IPS DF 6.9 (cell line): ENCODE data around the gene IL25.

Source experiments
- DNase-seq: peaks from one replicate; pipeline ENCODE4 v3.0.0-alpha.2; 2013; ENCODE audit warnings: low read depth, low spot score
- H3K27ac ChIP-seq: one replicate; pipeline ENCODE4 v1.5.1; 2013; ENCODE audit warnings: low read length, control low read depth
- H3K27me3 ChIP-seq: 2 replicates; pipeline ENCODE4 v1.6.1; 2013; ENCODE audit warnings: mild to moderate bottlenecking, low read length; ENCODE audit not compliant: control insufficient read depth, insufficient read depth
- H3K36me3 ChIP-seq: 2 replicates; pipeline ENCODE4 v1.6.1; 2013; ENCODE audit warnings: low read length; ENCODE audit not compliant: control insufficient read depth, insufficient read depth
- H3K4me1 ChIP-seq: 2 replicates; pipeline ENCODE4 v1.6.1; 2013; ENCODE audit warnings: low read length; ENCODE audit not compliant: control insufficient read depth, insufficient read depth
- H3K4me3 ChIP-seq: 2 replicates; pipeline ENCODE4 v1.5.1; 2013; ENCODE audit warnings: mild to moderate bottlenecking, low read length
- H3K9me3 ChIP-seq: 2 replicates; pipeline ENCODE4 v1.6.1; 2013; ENCODE audit warnings: low read length, inconsistent platforms; ENCODE audit not compliant: control insufficient read depth, insufficient read depth
- WGBS: extraction: QIAGEN DNeasy Blood & Tissue Kit; methylation state at CpG from one replicate; pipeline ENCODE4 v1.1.7; 2013; ENCODE audit warnings: mixed read lengths, missing lambda C conversion rate; ENCODE audit not compliant: insufficient read length, insufficient coverage; 5-methylcytosine and 5-hydroxymethylcytosine counted together

IL25 gene

GRCh38 chr14:23403908-23404307 is 31.3 kb downstream of the IL25 start:
- WGBS: no CpG with 5 or more reads among the region's 4 CpGs
- no peaks in the 10 kb centered on the region; the same call in 1 of the 2 replicates for H3K4me1 ChIP-seq
- no peak overlapping the region for H3K4me3 ChIP-seq
- no peak for DNase-seq
- no peaks in the 10 kb centered on the region for H3K27me3 ChIP-seq
- H3K9me3 ChIP-seq: no peaks in the 10 kb centered on the region
- H3K36me3 ChIP-seq: no peaks in the 10 kb centered on the region
- H3K27ac ChIP-seq: no peak overlapping the region

GRCh38 chr14:23404331-23404900 is 31.8 kb downstream of the IL25 start:
- Histone ChIP-seq H3K9me3 (no peaks in the 10 kb centered on the region), H3K27me3 (no peaks in the 10 kb centered on the region), H3K27ac (no peak overlapping the region), H3K36me3 (no peaks in the 10 kb centered on the region), H3K4me1 (no peaks in the 10 kb centered on the region; the same call in 1 of the 2 replicates), H3K4me3 (no peak overlapping the region)
- WGBS: no CpG with 5 or more reads among the region's 14 CpGs
- no peak for DNase-seq

GRCh38 chr14:23405096-23405495 is 32.5 kb downstream of the IL25 start:
- H3K4me3 ChIP-seq: no peak overlapping the region
- WGBS: no CpG with 5 or more reads among the region's 10 CpGs

GRCh38 chr14:23405516-23406025 is 33.0 kb downstream of the IL25 start:
- DNase-seq: no peak
- H3K9me3 ChIP-seq: no peaks in the 10 kb centered on the region
- no peak overlapping the region for H3K27ac ChIP-seq
- H3K27me3 ChIP-seq: no peaks in the 10 kb centered on the region
- no peak overlapping the region for H3K4me3 ChIP-seq
- no peaks in the 10 kb centered on the region; the same call in 1 of the 2 replicates for H3K4me1 ChIP-seq
- no CpG with 5 or more reads among the region's 13 CpGs for WGBS
- no peaks in the 10 kb centered on the region for H3K36me3 ChIP-seq

More at GRCh38 chr14:23405096-23405495, 32.5 kb downstream of the IL25 start:
- H3K36me3 ChIP-seq: no peaks in the 10 kb centered on the region
- H3K27ac ChIP-seq: no peak overlapping the region
- H3K9me3 ChIP-seq: no peaks in the 10 kb centered on the region
- DNase-seq: no peak
- no peaks in the 10 kb centered on the region for H3K27me3 ChIP-seq
- no peaks in the 10 kb centered on the region; the same call in 1 of the 2 replicates for H3K4me1 ChIP-seq

DNA sequence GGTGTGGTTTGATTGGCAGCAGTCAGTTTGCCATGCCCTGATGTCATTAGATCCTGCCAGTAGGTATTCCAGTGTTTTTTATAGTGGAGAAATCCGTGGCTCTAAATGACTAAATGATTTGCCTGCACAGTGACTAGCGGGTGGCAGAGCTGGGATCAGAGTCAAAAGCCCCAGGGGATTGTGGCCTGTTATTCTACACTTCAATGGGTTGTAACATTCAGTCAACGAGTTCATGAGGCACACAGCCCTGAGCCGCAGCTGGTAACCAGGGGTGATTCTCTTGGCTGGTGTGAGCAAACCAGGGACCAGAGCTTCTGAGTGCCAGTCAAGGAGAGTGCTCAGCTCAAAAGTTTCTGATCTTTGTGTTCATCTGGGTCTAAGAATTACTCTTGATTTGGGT is 33.6 kb downstream of the IL25 start:
- Histone ChIP-seq H3K36me3 (no peaks in the 10 kb centered on the region), H3K4me3 (no peak overlapping the region), H3K27ac (no peak overlapping the region), H3K9me3 (no peaks in the 10 kb centered on the region), H3K4me1 (no peaks in the 10 kb centered on the region; the same call in 1 of the 2 replicates), H3K27me3 (no peaks in the 10 kb centered on the region)
- no CpG with 5 or more reads among the region's 4 CpGs for WGBS
- no peak for DNase-seq

- H3K4me3 ChIP-seq: no peak overlapping the region
- no CpG with 5 or more reads among the region's 15 CpGs for WGBS
- H3K4me1 ChIP-seq: no peaks in the 10 kb centered on the region; the same call in 1 of the 2 replicates
- DNase-seq: no peak
- no peaks in the 10 kb centered on the region for H3K36me3 ChIP-seq
- no peak overlapping the region for H3K27ac ChIP-seq
- no peaks in the 10 kb centered on the region for H3K27me3 ChIP-seq
- H3K9me3 ChIP-seq: no peaks in the 10 kb centered on the region
Observed at GRCh38 chr14:23406725-23407355, 34.2 kb downstream of the IL25 start.

DNA sequence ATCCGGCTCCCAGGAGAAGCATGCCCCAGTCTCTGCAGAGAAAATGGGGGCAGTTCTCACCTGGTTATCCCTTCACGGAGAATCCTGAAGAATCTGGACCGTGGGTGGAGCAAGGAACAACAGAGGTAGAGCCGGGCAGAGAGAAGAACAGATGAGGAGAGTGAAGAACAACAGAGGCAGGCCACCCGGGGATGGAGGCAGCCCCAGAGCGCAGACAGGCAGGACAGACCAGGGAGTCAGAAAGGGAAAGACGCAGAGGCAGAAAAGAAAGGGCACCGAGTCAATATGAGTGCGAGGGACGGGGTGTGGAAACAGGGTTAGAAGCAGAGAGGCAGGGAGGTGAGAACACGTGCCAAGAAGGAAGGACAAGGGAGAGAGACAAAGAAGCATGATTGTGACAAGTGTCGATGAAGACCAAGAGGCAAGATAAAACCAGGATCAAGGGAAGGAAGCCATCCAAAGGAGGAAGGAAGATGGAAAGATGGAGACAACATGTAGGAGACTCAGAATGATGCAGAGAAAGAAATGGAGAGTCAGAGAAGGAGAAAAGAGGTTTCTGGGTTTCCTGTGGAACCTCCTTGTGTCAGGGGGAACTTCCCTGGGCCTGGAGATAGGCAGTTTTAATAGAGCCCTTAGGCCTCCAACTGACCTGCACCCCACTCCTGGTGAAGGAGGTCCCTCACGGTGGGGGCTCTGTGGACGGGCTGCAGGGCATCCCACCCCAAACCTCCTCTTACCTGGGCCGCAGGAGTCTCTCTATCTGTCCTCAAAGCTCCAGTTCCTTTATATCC is 35.1 kb downstream of the IL25 start, which contains the start of gene MYH6:
MYH6 (minus strand) TSS at position 758 of the 791 bp plus-strand sequence. CDS start 1,050 bp downstream, outside the sequence.
- H3K27ac ChIP-seq: no peak within 1 kb of the TSS
- no peaks in the 10 kb centered on the region for H3K27me3 ChIP-seq
- no peaks in the 10 kb centered on the region for H3K4me1 ChIP-seq
- WGBS: no CpG with 5 or more reads among the region's 15 CpGs
- H3K36me3 ChIP-seq: no peaks in the 10 kb centered on the region
- no peaks in the 10 kb centered on the region for H3K9me3 ChIP-seq
- no peak within 1 kb of the TSS for H3K4me3 ChIP-seq
- DNase-seq: no peak

DNA sequence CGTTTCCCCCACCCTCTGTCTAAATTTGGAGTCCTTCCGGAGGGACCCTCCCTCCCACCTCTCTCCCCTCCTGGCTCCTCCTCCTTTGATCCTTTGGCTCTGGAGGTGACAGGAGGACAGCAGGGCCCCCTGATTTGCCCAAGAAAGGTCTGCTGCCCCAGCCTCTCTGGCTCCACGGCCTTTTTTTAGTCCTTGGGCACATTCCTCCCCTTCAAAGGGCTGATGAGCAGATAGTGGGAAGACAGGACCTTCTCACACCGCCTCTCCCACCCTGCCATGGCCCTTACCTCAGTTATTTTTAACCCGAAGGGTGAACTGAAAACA is 35.7 kb downstream of the IL25 start:
- Histone ChIP-seq H3K4me1 (no peaks in the 10 kb centered on the region), H3K27ac (no peak overlapping the region), H3K36me3 (no peaks in the 10 kb centered on the region), H3K4me3 (no peak overlapping the region), H3K9me3 (no peaks in the 10 kb centered on the region), H3K27me3 (no peaks in the 10 kb centered on the region)
- no CpG with 5 or more reads among the region's 5 CpGs for WGBS
- DNase-seq: no peak

DNA sequence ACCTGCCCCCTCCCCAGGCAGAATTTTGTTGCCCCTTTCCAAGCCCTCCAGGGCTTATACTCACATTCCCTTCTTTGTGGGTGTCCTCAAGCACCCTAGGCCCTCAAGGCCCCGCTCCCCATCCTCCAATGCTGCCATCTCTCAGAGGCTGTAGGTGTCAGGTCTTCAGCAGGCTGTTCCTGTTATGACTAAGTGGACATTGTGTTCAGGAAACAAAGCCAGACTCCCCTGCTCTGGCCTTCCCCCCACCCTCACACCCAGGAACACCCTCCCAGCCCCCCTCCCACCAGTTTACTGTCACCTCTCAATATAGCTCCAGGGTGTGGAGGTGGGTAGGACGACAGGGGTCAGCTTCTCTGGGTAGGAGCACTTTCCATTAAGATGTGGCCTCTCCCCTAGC is 36.9 kb downstream of the IL25 start:
- H3K27me3 ChIP-seq: no peaks in the 10 kb centered on the region

GRCh38 chr14:23409966-23410635 is 37.5 kb downstream of the IL25 start:
- no peak overlapping the region for H3K4me3 ChIP-seq
- DNase-seq: no peak
- H3K36me3 ChIP-seq: no peaks in the 10 kb centered on the region
- WGBS: no CpG with 5 or more reads among the region's 14 CpGs
- H3K27ac ChIP-seq: no peak overlapping the region
- no peaks in the 10 kb centered on the region for H3K4me1 ChIP-seq
- no peaks in the 10 kb centered on the region for H3K9me3 ChIP-seq
- H3K27me3 ChIP-seq: no peaks in the 10 kb centered on the region

More for the DNA sequence above, 36.9 kb downstream of the IL25 start:
- Histone ChIP-seq H3K27ac (no peak overlapping the region), H3K4me3 (no peak overlapping the region), H3K36me3 (no peaks in the 10 kb centered on the region), H3K9me3 (no peaks in the 10 kb centered on the region), H3K4me1 (no peaks in the 10 kb centered on the region)
- no CpG with 5 or more reads among the region's 2 CpGs for WGBS
- no peak for DNase-seq
